Breast epithelium (tissue), 4 donors: Measurements from ENCODE around the gene CHPT1. TPM values are rescaled to one million over a fixed set of nuclear protein-coding genes. Genes with fewer than 3 reads are reported as not detected.

Experiments used
- DNase-seq, 2 donors: peaks; one replicate each; pipeline ENCODE4 v3.0.0-alpha.2; 2019; ENCODE audit warnings: low spot score in 2 of 2
- H3K27ac ChIP-seq, 2 donors: fragments of 200-600 bp; sonication (generic) in 1 of 2; one replicate each; pipeline ENCODE4 v1.5.1; 2016 to 2019; ENCODE audit warnings: mild to moderate bottlenecking in 1 of 2
- H3K27me3 ChIP-seq, 2 donors: fragments of 200-600 bp; sonication (generic) in 1 of 2; one replicate each; pipeline versions ENCODE4 v1.5.1 to v1.6.0; 2017 to 2019; ENCODE audit warnings: control low read depth in 1 of 2, mild to moderate bottlenecking in 1 of 2
- H3K36me3 ChIP-seq: fragments of 200-600 bp; one replicate; pipeline ENCODE4 v1.5.1; 2019
- H3K4me1 ChIP-seq, 2 donors: fragments of 200-600 bp; sonication (generic); one replicate each; pipeline ENCODE4 v1.5.1; 2016 to 2019; ENCODE audit warnings: control low read depth in 1 of 2
- H3K4me3 ChIP-seq, 3 donors: fragments of 200-600 bp; sonication (generic); 1 replicate in 2 of 3; 2 replicates in 1 of 3; pipeline ENCODE4 v1.5.1; 2016 to 2019; ENCODE audit warnings: mild to moderate bottlenecking in 3 of 3, moderate library complexity in 2 of 3
- H3K9me3 ChIP-seq, 2 donors: fragments of 200-600 bp; sonication (generic) in 1 of 2; one replicate each; pipeline ENCODE4 v1.5.1; 2016 to 2019; ENCODE audit warnings: control low read depth in 1 of 2
- POLR2A ChIP-seq: fragments of 450-650 bp; IDR thresholded peaks from one replicate; pipeline ENCODE4 v1.6.1; 2016; ENCODE audit warnings: antibody characterized with exemption, mild to moderate bottlenecking, moderate library complexity
- POLR2AphosphoS5 ChIP-seq, 3 donors: sonication (generic); formaldehyde crosslinking; IDR thresholded peaks; one replicate each; pipeline ENCODE4 v1.6.1; 2017; ENCODE audit warnings: antibody characterized with exemption in 3 of 3
- intact Hi-C: fragments of 100-400 bp; cut with DNase I; formaldehyde crosslinking; loops from one replicate; pipeline ENCODE4 v1.15.1; 2023; ENCODE audit warnings: low total_unique reads
- total RNA-seq, 3 donors: library from RNA; depleted of rRNA; stranded (reverse); fragments of >200 nt; gene quantifications; one replicate each; pipeline ENCODE4 v1.1.0, GENCODE V29; 2016
- TF ChIP-seq, protein P1 (sequence below), 3 donors: fragments of 450-650 bp; IDR thresholded peaks; one replicate each; pipeline ENCODE4 v1.5.1; 2016 to 2017; ENCODE audit warnings: antibody characterized with exemption in 3 of 3, mild to moderate bottlenecking in 3 of 3, moderate library complexity in 3 of 3

CHPT1 gene
- total RNA-seq, 3 donors from 2014 or later: 148 to 334 (median 278) TPM

DNA sequence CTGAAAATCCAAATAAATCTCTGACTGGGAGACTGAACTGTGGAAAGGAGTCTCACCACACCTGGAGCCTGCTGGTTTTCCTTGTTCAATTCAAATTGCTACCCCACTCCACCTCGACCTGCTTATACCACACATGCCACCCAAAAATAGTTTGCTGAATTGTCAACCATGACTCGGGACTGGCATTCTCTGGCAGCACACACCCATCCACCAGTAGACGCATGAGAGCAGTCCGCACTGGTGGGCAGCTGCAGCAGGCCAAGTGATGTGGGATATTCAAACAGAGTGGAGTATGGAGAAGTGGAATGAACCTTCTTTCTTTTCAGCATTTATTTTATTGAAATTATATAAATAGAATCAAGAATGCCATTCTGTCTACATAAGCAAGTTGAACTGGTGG lies 80.5 kb downstream of the CHPT1 start:
- no peaks in the 10 kb centered on the region for H3K9me3 ChIP-seq
- no peak overlapping the region for H3K4me3 ChIP-seq
- no peak for TF ChIP-seq POLR2AphosphoS5 (IDR thresholded peaks at IDR 0.05)
- TF ChIP-seq, protein P1, sequence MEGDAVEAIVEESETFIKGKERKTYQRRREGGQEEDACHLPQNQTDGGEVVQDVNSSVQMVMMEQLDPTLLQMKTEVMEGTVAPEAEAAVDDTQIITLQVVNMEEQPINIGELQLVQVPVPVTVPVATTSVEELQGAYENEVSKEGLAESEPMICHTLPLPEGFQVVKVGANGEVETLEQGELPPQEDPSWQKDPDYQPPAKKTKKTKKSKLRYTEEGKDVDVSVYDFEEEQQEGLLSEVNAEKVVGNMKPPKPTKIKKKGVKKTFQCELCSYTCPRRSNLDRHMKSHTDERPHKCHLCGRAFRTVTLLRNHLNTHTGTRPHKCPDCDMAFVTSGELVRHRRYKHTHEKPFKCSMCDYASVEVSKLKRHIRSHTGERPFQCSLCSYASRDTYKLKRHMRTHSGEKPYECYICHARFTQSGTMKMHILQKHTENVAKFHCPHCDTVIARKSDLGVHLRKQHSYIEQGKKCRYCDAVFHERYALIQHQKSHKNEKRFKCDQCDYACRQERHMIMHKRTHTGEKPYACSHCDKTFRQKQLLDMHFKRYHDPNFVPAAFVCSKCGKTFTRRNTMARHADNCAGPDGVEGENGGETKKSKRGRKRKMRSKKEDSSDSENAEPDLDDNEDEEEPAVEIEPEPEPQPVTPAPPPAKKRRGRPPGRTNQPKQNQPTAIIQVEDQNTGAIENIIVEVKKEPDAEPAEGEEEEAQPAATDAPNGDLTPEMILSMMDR (IDR thresholded peaks at IDR 0.05): no peak
- TF ChIP-seq POLR2A: no peak
- intact Hi-C loops: no loop called here
- H3K27ac ChIP-seq: no peak overlapping the region
- no peaks in the 10 kb centered on the region for H3K36me3 ChIP-seq
- no peak for DNase-seq
- H3K4me1 ChIP-seq: no peaks in the 10 kb centered on the region
- H3K27me3 ChIP-seq: no peaks in the 10 kb centered on the region

Other genes starting within 250 kb of the CHPT1 start
- not detected for gene SPIC, start 222.3 kb upstream of the CHPT1 start, total RNA-seq
- 100 to 1,000 TPM in 1 of 3 donors, 10 to 100 TPM in 1, under 1 TPM in 1; 0.64 to 395 (median 92.2) TPM for gene MYBPC1, start 102.7 kb upstream of the CHPT1 start, total RNA-seq
- under 1 TPM in 2 of 3 donors, not detected in 1; 0.16 to 0.33 TPM for gene SYCP3, start 41.8 kb downstream of the CHPT1 start, total RNA-seq
- gene GNPTAB, start 133.3 kb downstream of the CHPT1 start, total RNA-seq: 10 to 100 TPM; 37.4 to 59.0 (median 39.7) TPM
- gene DRAM1, start 179.9 kb downstream of the CHPT1 start, total RNA-seq: 10 to 100 TPM; 31.2 to 32.4 (median 31.6) TPM